GM04504 (cell line): ENCODE data around the gene TRAPPC2L.
"Not testable (repeated sequence)": the region's sequence is repeated elsewhere in the genome, so short reads cannot be mapped to it uniquely, and the experiment has no call there.

Experiments used
- DNase-seq: peaks from one replicate; pipeline ENCODE4 v3.0.0-alpha.2; 2012; ENCODE audit warnings: low read depth

TRAPPC2L gene

DNA sequence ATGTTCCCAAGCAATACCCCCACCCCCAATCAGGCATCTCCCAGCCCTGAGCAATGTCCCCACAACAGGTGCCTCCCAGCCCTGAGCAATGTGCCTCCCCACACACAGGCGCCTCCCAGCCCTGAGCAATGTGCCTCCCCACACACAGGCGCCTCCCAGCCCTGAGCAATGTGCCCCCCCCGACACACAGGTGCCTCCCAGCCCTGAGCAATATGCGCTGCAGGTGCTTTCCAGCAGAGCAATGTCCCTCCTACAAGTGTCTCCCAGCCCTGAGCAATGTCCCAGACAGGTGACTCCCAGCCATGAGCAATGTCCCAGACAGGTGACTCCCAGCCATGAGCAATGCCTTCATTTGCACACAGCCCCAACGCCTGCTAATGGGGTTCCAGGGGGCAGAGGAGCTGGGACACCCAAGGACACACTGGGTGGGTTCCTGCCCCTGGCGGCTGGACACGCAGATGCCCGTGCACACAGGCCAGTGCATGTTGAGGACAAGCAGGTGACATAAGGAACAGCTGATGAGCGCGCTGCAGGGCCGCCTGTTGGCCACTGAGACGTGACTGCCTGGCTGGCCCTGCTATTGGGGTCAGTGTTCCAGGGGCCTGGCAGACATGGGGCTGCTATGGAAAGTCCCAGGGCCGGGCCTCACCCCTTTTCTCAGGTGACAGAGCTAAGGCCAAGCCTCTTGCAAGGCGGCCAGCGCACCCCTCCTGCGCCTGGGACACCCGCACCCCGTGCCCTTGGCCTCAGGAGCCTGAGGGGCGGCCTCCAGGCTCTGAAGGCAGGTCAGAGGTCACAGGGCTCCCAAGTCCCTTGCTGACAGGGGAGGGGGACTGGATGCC lies 36.4 kb downstream of the TRAPPC2L start:
- no peak for DNase-seq

DNA sequence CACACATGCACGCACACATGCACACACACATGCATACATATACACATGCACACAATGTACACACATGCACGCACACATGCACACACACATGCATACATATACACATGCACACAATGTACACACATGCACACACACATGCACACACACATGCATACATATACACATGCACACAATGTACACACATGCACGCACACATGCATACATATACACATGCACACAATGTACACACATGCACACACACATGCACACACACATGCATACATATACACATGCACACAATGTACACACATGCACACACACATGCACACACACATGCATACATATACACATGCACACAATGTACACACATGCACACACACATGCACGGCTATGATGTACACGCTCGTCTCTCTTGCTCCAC lies 37.3 kb downstream of the TRAPPC2L start:
- not testable (repeated sequence) for DNase-seq

DNA sequence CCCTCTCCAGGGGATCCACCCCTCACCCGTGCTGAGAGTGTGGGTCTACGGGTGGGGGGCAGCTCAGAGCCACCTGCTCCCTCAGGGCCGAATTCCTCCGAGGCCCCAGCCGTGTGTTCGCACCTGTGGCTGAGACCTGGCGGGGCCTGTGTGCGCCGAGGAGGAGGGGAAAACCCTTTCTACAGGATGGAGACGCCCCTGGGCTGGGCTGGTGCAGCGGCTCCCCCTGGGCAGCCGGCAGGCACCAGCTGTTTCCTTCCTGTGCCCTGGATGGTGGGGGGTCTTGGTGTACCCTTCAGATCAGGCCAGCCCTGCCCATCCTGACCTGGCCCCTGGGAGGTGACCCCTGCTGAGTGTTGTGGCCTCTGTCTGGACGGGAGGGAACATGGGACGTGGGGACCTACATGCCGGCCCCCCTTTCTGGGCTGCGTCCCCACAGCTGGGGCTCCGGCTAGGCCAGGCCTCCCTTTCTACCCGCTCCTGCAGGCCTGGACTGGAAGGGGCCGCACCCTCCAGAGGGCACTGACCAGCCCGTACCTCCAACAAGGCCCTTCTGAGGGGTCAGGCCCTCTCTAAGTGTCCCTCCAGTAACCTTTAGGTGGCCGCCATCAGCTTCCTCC lies 37.9 kb downstream of the TRAPPC2L start:
- DNase-seq = no peak

DNA sequence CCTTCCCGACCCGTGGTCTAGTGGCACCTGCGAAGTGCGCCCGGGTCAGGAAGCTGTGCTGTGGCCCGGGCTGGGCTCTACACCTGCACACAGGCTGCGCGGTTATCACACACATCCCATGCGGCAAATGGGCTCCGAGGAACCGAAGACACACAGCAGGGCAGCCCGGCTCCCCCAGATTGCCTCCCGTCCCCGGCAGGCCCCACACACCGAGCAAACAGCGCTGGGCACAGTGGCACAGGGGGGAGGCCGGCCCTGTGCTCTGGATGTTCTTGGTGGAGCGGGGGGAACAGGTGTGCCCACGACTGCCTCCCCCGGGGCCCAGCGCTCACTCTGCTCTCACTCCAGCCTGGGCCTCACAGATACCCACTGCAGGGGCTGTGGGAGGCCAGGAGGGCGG lies 38.4 kb downstream of the TRAPPC2L start:
- no peak for DNase-seq

DNA sequence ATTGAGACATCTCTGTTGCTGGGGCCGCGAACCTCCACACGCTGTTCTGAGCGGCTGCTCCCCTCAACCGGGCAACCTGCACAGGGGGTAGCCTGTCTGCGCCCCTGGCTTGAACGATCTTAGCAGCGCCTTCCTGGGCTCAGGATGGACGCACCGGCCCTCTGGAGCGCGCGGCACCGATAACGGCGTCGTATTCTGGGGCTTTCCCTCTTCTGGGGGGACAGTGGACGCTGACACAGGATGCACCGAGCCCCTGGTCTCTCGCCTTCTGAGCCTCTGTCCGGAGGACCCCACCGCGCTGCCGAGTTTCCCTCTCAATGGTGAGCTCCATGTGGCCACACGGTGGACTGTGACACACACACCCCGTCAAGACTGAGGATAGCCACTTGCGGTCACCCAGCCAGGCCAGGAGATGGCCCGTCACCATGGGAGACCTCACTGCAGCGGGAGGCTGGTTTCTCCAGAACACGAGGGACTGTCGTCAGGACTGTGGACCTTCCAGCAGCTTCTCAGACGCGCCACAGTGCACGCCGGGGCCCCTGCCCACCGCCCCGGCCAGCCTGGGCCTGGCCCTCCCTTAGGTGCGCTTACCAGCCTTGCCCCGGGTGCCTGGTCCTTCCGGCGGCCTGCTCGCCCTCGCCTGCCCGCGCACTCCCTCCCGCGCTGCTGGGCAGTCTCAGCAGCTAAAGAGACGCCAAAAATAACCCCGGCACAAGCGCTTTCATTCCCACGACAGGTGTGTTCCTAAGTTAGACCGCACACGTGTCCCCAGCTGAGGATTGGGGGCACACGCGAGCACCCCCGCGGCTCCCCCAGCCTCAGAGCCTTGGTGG lies 39.5 kb downstream of the TRAPPC2L start:
- DNase-seq = no peak

DNA sequence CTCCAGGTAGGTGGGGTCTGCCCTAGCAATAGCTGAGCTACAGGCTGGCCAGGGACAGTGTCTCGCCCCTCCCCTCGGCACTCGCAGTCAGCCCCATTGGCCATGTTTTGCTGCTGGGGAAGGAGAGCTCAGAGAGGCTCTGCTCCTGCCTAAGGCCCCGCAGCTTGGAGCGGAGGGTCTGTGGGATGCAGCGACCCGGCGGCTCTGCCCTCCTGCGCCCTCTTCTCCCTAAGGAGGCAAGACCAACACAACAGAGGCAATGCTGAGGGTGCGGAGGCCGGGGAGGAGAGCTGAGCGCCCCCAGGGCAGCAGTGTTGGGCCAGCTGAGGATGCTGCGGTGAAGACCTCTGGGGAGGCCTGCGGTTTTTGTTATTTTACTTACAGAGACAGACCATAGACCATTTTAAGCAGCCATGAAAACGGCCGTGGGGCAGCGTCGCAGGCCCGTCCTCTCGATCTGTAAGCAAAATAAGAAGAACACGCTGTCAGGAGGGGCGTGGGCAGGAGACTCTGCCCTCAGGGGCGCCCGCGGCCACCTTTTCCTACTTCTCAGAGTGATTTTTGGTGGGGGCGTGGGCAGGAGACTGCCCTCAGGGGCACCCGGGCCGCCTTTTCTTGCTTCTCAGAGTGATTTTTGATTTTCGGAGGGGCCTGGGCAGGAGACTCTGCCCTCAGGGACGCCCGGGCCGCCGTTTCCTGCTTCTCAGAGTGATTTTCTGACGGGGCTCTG lies 40.9 kb downstream of the TRAPPC2L start:
- DNase-seq = no peak

DNA sequence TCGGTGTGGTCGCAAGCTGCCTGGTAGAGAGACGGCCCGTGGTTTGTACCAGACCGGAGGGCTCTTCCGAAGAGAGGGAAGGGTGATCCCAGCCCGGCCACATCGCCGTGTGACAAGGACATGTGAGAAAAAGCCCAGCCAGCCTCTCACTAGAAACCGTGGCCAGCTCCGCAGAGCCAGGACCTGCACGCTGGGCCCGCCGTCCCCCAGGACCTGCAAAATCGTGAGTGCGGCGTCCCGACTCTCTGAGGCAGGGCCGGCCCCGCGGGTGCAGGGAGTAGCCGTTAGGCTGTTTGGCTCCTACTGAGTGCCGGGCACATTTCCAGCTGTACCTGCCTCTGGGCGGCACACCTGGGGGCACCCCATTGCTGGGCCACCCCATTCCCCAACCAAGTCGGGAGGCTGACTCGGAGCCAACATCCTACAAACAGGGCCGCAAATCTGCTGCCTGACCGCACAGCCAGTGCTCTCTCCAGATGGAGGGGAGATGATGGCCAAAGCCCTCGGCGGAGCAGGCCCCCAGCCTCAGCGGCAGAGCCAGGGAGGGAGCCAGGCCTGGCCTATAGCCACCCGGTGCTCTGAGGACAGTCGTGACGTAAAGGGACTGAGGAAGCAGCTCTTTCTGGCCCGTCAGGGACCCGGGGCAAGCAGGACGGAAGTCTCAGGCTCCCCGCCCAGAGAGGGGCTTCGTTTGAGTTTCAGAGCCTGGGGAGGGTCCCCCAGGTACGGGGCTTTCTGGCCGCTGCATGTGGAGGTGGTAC lies 43.2 kb downstream of the TRAPPC2L start:
- no peak for DNase-seq

DNA sequence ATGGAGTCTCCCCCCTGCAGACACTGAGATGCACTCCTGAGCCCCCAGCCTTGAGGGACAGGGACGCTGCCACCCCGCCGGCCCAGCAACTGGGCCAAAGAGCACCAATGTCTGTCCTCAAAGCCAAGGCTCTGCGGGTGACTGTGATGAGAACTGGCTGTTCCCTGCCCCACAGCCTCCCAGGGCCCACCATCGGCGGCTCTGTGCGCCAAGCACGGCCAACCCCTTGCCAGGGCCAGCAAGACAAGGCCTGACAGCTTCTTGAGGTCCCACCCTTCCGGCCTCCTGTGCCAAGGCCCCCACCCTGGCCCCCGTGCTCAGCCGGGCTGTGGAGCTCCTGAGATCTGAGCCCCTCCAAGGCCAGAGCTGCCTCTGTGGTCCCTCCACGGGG lies 43.7 kb downstream of the TRAPPC2L start:
- no peak for DNase-seq

DNA sequence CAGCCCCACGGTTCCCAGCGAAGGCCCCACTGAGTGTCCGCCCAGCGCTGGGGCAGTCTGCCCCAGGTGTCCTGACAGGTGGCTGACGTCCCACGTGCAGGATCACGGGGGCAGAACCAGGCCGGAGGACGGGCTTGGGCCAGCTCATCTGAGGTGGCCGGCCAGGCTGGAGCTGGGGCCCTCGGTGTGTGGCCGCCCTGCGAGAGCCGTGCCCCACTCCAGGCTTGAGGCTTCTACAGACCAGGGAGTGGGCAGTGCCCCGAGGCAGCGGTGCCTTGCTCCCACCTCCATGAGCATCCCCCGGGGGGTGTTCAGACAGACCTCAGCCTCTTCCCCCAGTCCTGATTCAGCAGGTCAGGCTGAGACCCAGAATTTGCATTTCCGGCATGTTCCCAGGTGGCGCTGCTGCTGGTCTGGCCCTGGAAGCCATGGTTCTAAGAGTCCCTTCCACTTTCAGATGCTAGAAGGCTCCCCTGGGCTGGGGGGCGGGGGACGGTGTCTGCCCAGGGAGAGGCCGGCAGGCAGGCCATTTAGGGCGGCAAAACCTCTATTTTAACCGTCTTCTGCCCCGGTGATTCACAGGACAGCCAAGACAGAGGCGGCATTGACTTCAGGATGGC lies 44.9 kb downstream of the TRAPPC2L start:
- DNase-seq = no peak

DNA sequence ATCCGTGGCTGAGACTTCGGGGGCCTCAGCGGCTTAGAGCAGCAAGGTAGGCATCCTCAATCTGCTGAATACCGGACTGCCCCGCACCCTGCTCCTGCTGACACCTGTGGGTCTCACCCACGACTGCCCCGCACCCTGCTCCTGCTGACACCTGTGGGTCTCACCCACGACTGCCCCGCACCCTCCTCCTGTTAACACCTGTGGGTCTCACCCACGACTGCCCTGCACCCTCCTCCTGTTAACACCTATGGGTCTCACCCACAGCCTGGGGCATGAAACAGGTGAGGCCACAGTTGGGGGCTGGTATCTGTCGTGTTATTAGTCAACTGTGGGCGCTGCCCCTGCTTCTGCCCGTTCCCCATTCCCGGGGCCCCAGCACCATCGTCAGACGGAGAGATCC lies 45.8 kb downstream of the TRAPPC2L start:
- DNase-seq = no peak

DNA sequence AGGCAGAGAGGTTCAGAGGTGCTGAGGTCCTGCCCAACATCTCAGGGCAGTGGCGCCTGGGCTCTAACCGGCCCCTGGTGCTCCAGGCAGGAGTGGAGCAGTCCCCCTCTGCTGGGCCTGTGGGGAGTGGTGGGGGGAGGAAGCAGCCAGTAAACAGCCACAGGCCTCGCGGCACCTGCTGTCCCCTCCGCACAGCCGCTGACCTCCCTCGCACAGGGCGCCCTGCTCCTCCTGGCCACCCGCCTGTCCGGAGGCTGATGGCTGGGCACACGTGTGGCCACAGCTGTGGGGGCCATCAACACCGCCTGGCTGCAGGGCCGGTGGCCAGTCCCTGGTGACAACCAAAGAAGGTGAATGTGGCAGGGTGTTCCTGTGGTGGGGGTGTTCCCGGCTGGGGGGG lies 46.3 kb downstream of the TRAPPC2L start:
- DNase-seq = no peak

DNA sequence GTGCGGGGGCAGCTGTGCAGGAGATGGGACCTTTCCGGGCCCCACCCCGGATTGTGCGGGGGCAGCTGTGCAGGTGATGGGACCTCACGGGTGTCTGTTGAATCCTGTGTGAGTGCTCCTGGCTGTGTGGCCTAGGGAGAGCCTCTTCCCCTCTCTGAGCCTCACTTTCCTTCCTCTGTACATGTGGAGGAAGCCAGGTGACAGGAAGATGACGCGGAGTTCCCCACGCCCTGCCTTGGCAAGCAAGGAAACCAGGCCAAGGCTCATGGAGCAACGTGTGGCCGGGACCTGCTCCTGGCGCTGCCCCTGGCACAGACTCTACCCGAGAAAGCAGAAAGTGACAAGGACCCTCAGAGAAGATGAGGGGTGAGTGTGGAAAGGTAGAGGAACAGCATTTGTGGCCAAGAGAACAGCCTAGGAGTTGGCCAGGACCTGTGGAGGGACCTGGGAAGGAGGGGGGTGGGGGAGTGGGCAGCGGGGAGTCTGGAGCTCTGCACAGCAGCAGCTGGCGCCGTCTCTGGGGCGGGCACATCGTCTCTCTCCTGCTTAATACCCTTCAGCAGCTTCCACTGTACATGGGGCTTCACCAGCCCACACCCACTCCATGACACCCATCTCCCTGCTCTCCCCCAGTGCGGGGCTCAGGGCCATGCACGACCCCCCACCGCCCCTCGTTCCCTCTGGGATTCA lies 47.9 kb downstream of the TRAPPC2L start:
- DNase-seq = no peak

DNA sequence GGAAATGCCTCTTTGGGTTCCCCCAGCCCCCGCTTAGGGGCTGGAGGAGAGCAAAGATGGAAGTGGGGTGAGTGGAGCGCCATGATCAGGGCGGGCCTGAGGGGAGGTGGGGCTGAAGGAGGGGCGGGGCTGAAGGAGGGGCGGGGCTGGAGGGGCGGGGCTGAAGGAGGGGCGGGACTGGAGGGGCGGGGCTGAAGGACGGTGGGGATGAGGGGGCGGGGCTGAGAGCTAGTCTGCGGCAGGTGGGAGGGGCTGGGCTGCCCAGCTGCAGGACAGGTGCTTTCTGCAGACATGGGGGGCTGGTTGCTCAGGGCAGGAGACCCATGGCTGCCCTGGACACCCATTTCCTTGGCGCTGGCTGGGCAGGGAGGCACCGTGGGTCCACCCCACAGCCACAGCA lies 48.6 kb downstream of the TRAPPC2L start:
- DNase-seq = no peak

DNA sequence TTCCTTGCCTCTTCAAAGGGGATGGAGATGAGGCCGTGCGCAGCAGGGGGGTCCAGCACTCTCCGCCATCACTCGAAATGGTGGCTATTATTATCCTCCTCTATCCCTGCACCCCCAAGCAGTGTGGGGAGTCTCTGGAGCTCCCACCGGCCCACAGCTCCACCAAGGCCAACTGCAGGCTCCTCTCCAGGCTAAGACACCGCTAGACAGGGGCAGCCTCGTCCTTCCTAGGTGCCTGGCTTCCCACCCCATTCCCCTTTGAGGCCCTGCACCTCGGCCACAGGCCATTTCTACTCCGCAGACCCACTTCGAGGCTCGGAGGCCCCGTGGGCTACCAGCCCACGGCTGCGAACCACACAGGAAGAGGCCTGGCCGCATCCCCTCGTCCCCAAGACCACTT lies 49.1 kb downstream of the TRAPPC2L start:
- DNase-seq = no peak

DNA sequence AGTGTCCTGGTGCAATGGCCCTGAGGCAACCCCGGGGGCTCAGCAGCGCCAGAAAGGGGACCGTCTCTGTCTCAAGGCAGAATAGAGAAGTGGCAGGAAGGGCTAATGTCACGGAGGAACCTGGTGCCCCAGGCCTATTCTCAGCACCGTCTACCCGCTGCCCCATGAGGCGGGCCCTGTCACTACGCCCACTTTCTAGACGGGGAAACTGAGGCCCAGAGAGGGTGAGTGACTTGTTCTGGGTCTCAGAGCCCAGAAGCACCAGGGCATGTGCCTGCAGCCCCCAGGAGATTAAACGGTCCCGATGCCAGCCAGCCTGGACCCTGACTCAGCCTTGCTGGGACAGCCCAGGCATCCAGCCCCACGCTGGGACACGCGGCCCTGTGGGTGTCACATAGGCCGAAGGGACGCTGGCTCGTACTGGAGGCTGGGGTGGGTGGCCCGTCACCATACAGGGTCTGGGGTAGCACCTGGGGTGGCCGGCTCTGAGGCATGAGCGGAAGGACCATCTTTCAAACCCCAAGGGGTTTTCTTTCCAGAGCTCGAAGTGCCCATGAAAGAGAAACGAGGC lies 49.7 kb downstream of the TRAPPC2L start:
- DNase-seq = no peak

DNA sequence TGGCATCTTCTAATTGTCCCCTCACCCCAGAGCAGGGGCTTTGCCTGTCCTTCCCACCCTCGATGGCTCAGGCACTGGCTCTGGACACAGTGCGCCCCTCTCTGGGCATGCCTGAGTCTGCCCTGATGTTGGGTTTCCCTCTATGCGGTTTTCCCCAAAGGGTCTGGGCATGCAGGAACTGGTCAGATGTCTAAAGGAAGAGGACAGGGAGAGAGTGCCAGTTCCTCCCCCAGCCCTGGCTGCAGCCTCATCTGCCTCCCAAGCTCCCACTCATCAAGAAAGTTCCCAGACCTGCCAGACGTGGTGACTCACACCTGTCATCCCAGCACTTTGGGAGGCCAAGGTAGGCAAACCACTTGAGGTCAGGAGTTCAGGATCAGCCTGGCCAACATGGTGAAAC lies 50.8 kb downstream of the TRAPPC2L start:
- no peak for DNase-seq

DNA sequence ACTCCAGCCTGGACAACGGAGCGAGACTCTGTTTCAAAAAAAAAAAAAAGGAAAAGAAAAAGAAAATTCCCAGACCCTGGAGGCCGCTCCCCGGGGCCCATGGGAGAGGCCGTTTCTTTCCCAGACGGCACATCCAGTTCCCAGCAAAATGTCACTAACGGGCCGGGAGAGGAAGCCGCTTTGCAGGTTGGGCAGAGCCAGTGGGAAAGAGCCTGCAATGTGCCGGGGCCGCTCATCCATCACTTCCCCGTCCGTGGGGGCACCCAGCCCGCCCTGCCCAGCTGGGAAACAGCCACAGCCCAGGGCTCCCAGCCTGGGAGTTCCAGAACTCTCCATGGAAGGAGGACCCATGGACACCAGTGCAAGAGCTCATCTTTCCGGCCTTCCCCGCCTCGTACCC lies 51.4 kb downstream of the TRAPPC2L start:
- no peak for DNase-seq

DNA sequence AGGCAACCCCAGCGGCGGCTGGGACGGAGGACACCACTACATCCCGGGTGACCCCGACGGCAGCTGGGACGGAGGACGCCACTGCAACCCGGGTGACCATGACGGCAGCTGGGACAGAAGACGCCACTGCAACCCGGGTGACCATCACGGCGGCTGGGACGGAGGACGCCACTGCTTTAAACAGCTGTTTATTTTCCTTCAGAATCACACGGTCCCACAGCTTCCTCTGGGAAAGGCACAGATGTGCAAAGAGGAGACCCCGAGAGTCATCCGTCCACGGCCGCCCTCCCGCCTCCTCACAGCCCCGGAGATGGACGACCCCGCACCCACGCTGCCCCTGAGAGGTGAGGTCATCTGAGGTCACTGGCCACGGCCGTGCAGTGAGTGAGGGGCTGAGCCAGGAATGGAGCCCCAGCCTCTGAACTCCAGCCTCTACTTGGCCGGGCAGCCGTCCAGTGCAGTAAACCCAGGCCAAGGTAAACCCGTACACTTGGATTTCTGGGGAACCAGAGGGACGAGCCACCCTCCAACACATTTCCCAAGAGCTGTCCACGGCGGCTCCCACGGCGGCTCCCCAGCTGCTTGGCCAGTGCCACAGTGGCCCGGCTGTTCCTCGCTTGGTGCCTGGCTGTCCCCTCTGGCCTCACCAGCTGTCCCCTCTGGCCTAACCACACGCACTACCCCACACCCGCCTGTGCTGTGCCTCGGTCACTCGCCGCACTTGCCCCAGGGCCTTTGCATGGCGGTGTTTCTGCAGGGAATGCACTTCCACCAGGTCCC lies 52.7 kb downstream of the TRAPPC2L start:
- DNase-seq = no peak
